HCT116 (cell line): ENCODE results near the gene CLSTN3. TPM values are rescaled to one million over a fixed set of nuclear protein-coding genes. Genes with fewer than 3 reads are reported as not detected.

Source experiments
- ATAC-seq: fragments of 200-7000 bp; cut with Tn5 transposase; 2 replicates; pipeline ENCODE4 v1.9.1; 2020; ENCODE audit warnings: mild to moderate bottlenecking, moderate library complexity
- BruUV-seq: library from RNA; stranded (reverse); fragments of 400-500 nt; replicated peaks from 2 replicates; lab custom pipeline; 2021; lab: Mats Ljungman, UMichigan
- CTCF ChIA-PET: fragments of 300-600 bp; sonication (Branson Sonifier 250); formaldehyde crosslinking; loops from one replicate; lab custom pipeline; 2021; ENCODE audit warnings: antibody characterized with exemption; lab: Charles Lee
- POLR2A ChIA-PET: fragments of 300-600, 350-600 bp; sonication (Branson Sonifier 250); formaldehyde crosslinking; loops from one replicate; lab custom pipeline; 2021; ENCODE audit warnings: antibody characterized with exemption; lab: Charles Lee
- RAD21 ChIA-PET, 2 experiments: fragments of 300-600 bp; sonication (Branson Sonifier 250); formaldehyde crosslinking; loops; one replicate each; lab custom pipeline; 2023; ENCODE audit warnings: low total read pairs in 2 of 2; ENCODE audit not compliant: uncharacterized antibody in 2 of 2, unreplicated experiment in 2 of 2, low non-redundant PET in 1 of 2; lab: Charles Lee
- DNase-seq: peaks from one replicate; pipeline ENCODE4 v3.0.0-alpha.2; 2010; ENCODE audit warnings: low read depth, low spot score
- H2AFZ ChIP-seq: fragments of 200-600 bp; shearing (Covaris generic), sonication (generic); 2 replicates; pipeline ENCODE4 v1.6.1; 2017; ENCODE audit warnings: low read depth, mixed run types, mixed read lengths, antibody characterized with exemption, low read length; ENCODE audit not compliant: poor library complexity, severe bottlenecking
- H3K27ac ChIP-seq: 2 replicates; pipeline ENCODE4 v1.5.1; 2012; ENCODE audit warnings: low read depth, low read length
- H3K27me3 ChIP-seq: fragments of 200-600 bp; sonication (generic); 2 replicates; pipeline ENCODE4 v1.6.1; 2016; ENCODE audit warnings: mixed run types, low read length, mixed read lengths; ENCODE audit not compliant: insufficient read depth
- H3K36me3 ChIP-seq, 2 experiments: fragments of 200-500 bp in 1 of 2; fragments of 200-600 bp in 1 of 2; sonication (Bioruptor generic) in 1 of 2; sonication (generic) in 1 of 2; 2 replicates each; pipeline versions ENCODE4 v1.5.1 to v1.6.1; 2014 to 2016; ENCODE audit warnings: low read length in 2 of 2, inconsistent platforms in 1 of 2, mixed read lengths in 1 of 2, mixed run types in 1 of 2; ENCODE audit not compliant: insufficient read depth in 2 of 2, control insufficient read depth in 1 of 2
- H3K4me1 ChIP-seq, 2 experiments: fragments of 200-600 bp in 1 of 2; sonication (generic) in 1 of 2; 2 replicates each; pipeline versions ENCODE4 v1.5.1 to v1.6.1; 2012 to 2017; ENCODE audit warnings: low read length in 2 of 2, inconsistent platforms in 1 of 2, mild to moderate bottlenecking in 1 of 2, mixed read lengths in 1 of 2, mixed run types in 1 of 2, moderate library complexity in 1 of 2; ENCODE audit not compliant: insufficient read depth in 2 of 2, control insufficient read depth in 1 of 2
- H3K4me2 ChIP-seq: fragments of 200-600 bp; sonication (generic); 2 replicates; pipeline ENCODE4 v1.6.1; 2017; ENCODE audit warnings: mixed run types, low read length, mixed read lengths
- H3K4me3 ChIP-seq, 2 experiments: fragments of 200-600 bp in 1 of 2; sonication (generic) in 1 of 2; replicated peaks in 1 of 2; 2 replicates each; pipeline ENCODE4 v1.5.1; 2011 to 2016; ENCODE audit warnings: low read length in 2 of 2, control low read depth in 1 of 2, low read depth in 1 of 2, mild to moderate bottlenecking in 1 of 2, mixed read lengths in 1 of 2, mixed run types in 1 of 2
- H3K79me2 ChIP-seq: fragments of 200-600 bp; sonication (generic); 2 replicates; pipeline ENCODE4 v1.6.1; 2017; ENCODE audit warnings: mild to moderate bottlenecking, mixed run types, low read length, moderate library complexity, mixed read lengths; ENCODE audit not compliant: insufficient read depth
- H3K9ac ChIP-seq: fragments of 200-600 bp; sonication (generic); 2 replicates; pipeline ENCODE4 v1.6.1; 2016; ENCODE audit warnings: low read length, mixed read lengths
- H3K9me2 ChIP-seq: fragments of 200-600 bp; sonication (generic), shearing (Covaris generic); 2 replicates; pipeline ENCODE4 v1.6.1; 2017; ENCODE audit warnings: mixed run types, mild to moderate bottlenecking, moderate library complexity; ENCODE audit not compliant: insufficient read depth
- H3K9me3 ChIP-seq, 2 experiments: fragments of 200-500 bp in 1 of 2; fragments of 200-600 bp in 1 of 2; sonication (Bioruptor generic) in 1 of 2; sonication (generic) in 1 of 2; 2 replicates each; pipeline ENCODE4 v1.6.1; 2014 to 2017; ENCODE audit warnings: low read length in 2 of 2, mixed read lengths in 2 of 2, inconsistent platforms in 1 of 2, low read depth in 1 of 2, mild to moderate bottlenecking in 1 of 2, mixed run types in 1 of 2, moderate library complexity in 1 of 2; ENCODE audit not compliant: control insufficient read depth in 1 of 2, insufficient read depth in 1 of 2
- H4K20me1 ChIP-seq: fragments of 200-600 bp; sonication (generic), shearing (Covaris generic); 2 replicates; pipeline ENCODE4 v1.6.1; 2017; ENCODE audit warnings: mixed run types, mild to moderate bottlenecking, moderate library complexity; ENCODE audit not compliant: insufficient read depth
- ATF3 ChIP-seq: IDR thresholded peaks from 2 replicates; pipeline ENCODE4 v1.6.1; 2012
- CBX3 ChIP-seq: IDR thresholded peaks from 2 replicates; pipeline ENCODE4 v1.6.1; 2012; ENCODE audit warnings: low read depth
- CEBPB ChIP-seq: IDR thresholded peaks from 2 replicates; pipeline ENCODE4 v1.6.1; 2012; ENCODE audit warnings: low read depth
- ELF1 ChIP-seq: IDR thresholded peaks from 2 replicates; pipeline ENCODE4 v1.6.1; 2012; ENCODE audit warnings: low read depth, borderline replicate concordance
- FOSL1 ChIP-seq: IDR thresholded peaks from 2 replicates; pipeline ENCODE4 v1.6.1; 2012; ENCODE audit warnings: low read depth
- JUND ChIP-seq: IDR thresholded peaks from 2 replicates; pipeline ENCODE4 v1.6.1; 2012
- MAX ChIP-seq: IDR thresholded peaks from 2 replicates; pipeline ENCODE4 v1.6.1; 2012
- RAD21 ChIP-seq: IDR thresholded peaks from 2 replicates; pipeline ENCODE4 v1.6.1; 2012; ENCODE audit warnings: low read depth, mild to moderate bottlenecking
- REST ChIP-seq: IDR thresholded peaks from 2 replicates; pipeline ENCODE4 v1.6.1; 2012; ENCODE audit warnings: low read depth
- SIN3A ChIP-seq: IDR thresholded peaks from 2 replicates; pipeline ENCODE4 v1.6.1; 2012; ENCODE audit warnings: low read depth
- TCF7L2 ChIP-seq: IDR thresholded peaks from 2 replicates; pipeline ENCODE4 v1.7.0; 2011; ENCODE audit warnings: borderline replicate concordance, inconsistent platforms; ENCODE audit not compliant: insufficient read depth, insufficient read length; ENCODE audit errors: extremely low read depth
- YY1 ChIP-seq: IDR thresholded peaks from 2 replicates; pipeline ENCODE4 v1.6.1; 2011; ENCODE audit warnings: low read length, low read depth, moderate library complexity, mild to moderate bottlenecking; ENCODE audit not compliant: insufficient replicate concordance; ENCODE audit errors: extremely low read depth
- ZFX ChIP-seq: fragments of 450-650 bp; IDR thresholded peaks from 2 replicates; pipeline ENCODE4 v1.6.1; 2017
- ZNF274 ChIP-seq: fragments of 200-500 bp; sonication (Bioruptor generic); IDR thresholded peaks from 2 replicates; pipeline ENCODE4 v1.6.1; 2014; ENCODE audit warnings: mild to moderate bottlenecking, low read depth, low read length, inconsistent platforms
- intact Hi-C: fragments of 100-400 bp; cut with micrococcal nuclease; formaldehyde crosslinking; loops from 2 replicates; pipeline ENCODE4 v1.10.0; 2022
- total RNA-seq: library from RNA; stranded (reverse); gene quantifications from one replicate; pipeline ENCODE4 v1.2.1, GENCODE V29; 2021; ENCODE audit not compliant: unreplicated experiment
- TF ChIP-seq, protein P1 (sequence below), 3 experiments: fragments of 200-600 bp in 1 of 3; sonication (generic) in 1 of 3; IDR thresholded peaks in 2 of 3; conservative IDR thresholded peaks in 1 of 3; 2 replicates each; pipeline ENCODE4 v1.5.1; 2012 to 2017; ENCODE audit warnings: low read depth in 2 of 3, low read length in 2 of 3, antibody characterized with exemption in 1 of 3, borderline replicate concordance in 1 of 3, control low read depth in 1 of 3, mild to moderate bottlenecking in 1 of 3, mixed read lengths in 1 of 3, mixed run types in 1 of 3, moderate library complexity in 1 of 3; ENCODE audit not compliant: insufficient read depth in 1 of 3

Gene CLSTN3
- total RNA-seq, 1 experiment from 2014 or later: 23.0 TPM

- Histone ChIP-seq H3K4me3 (no peak overlapping the region), H3K9ac (no peak overlapping the region), H3K4me1 (peaks cover 8 to 15% of the 10 kb centered on the region in 2 experiments), H3K79me2 (no peaks in the 10 kb centered on the region), H3K36me3 (no peaks in the 10 kb centered on the region), H3K27ac (no peak overlapping the region), H3K27me3 (no peaks in the 10 kb centered on the region), H3K9me2 (no peaks in the 10 kb centered on the region), H3K9me3 (no peaks in the 10 kb centered on the region), H4K20me1 (no peaks in the 10 kb centered on the region), H3K4me2 (no peak overlapping the region), H2AFZ (no peak overlapping the region)
- ChIA-PET RAD21 (no interaction called here), CTCF (no interaction called here), POLR2A (no interaction called here)
- DNase-seq (no peak), ATAC-seq (no peak)
- intact Hi-C loops: no loop called here
- BruUV-seq: no TSS peak
- no peak for TF ChIP-seq CBX3
Measured at GRCh38 chr12:7160183-7160582, 30.0 kb downstream of the CLSTN3 start.

GRCh38 chr12:7161327-7161726, 31.2 kb downstream of the CLSTN3 start:
- Histone ChIP-seq H3K9ac (no peak overlapping the region), H3K9me2 (no peaks in the 10 kb centered on the region), H2AFZ (no peak overlapping the region), H3K4me1 (peaks cover 8 to 15% of the 10 kb centered on the region in 2 experiments), H3K79me2 (no peaks in the 10 kb centered on the region), H3K27ac (no peak overlapping the region), H3K27me3 (no peaks in the 10 kb centered on the region), H3K36me3 (no peaks in the 10 kb centered on the region), H3K9me3 (peaks cover 0 to 3% of the 10 kb centered on the region in 2 experiments; a peak in 1 of 4 replicates), H3K4me2 (no peak overlapping the region), H4K20me1 (no peaks in the 10 kb centered on the region), H3K4me3 (no peak overlapping the region)
- no peak for DNase-seq
- ChIA-PET POLR2A (no interaction called here), CTCF (no interaction called here), RAD21 (no interaction called here)
- intact Hi-C loops: no loop called here
- no TSS peak for BruUV-seq
- no peak for ATAC-seq
- no peak for TF ChIP-seq CBX3
- TF ChIP-seq REST: no peak
- TF ChIP-seq, protein P1, sequence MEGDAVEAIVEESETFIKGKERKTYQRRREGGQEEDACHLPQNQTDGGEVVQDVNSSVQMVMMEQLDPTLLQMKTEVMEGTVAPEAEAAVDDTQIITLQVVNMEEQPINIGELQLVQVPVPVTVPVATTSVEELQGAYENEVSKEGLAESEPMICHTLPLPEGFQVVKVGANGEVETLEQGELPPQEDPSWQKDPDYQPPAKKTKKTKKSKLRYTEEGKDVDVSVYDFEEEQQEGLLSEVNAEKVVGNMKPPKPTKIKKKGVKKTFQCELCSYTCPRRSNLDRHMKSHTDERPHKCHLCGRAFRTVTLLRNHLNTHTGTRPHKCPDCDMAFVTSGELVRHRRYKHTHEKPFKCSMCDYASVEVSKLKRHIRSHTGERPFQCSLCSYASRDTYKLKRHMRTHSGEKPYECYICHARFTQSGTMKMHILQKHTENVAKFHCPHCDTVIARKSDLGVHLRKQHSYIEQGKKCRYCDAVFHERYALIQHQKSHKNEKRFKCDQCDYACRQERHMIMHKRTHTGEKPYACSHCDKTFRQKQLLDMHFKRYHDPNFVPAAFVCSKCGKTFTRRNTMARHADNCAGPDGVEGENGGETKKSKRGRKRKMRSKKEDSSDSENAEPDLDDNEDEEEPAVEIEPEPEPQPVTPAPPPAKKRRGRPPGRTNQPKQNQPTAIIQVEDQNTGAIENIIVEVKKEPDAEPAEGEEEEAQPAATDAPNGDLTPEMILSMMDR (IDR thresholded peaks at IDR 0.05 in 2 of 3, conservative IDR thresholded peaks at IDR 0.05 in 1 of 3; ENCODE audit: borderline replicate concordance in 1 of 3, insufficient read depth in 1 of 3, low read depth in 2 of 3, low read length in 2 of 3): no peak
- TF ChIP-seq CEBPB: no peak
- TF ChIP-seq ZFX: no peak
- no peak for TF ChIP-seq SIN3A
- no peak for TF ChIP-seq FOSL1
- no peak for TF ChIP-seq ELF1
- TF ChIP-seq YY1: no peak
- TF ChIP-seq ZNF274: no peak
- no peak for TF ChIP-seq RAD21
- TF ChIP-seq ATF3: no peak
- no peak for TF ChIP-seq MAX
- no peak for TF ChIP-seq TCF7L2
- TF ChIP-seq JUND: no peak
